PFSK-1 (cell line): ENCODE results near the gene C3orf52.

ENCODE experiments used
- FOXP2 ChIP-seq: optimal IDR thresholded peaks from 2 replicates; pipeline ENCODE3; 2011; ENCODE audit warnings: borderline replicate concordance, control low read depth, inconsistent platforms; ENCODE audit not compliant: insufficient read depth; ENCODE audit errors: extremely low read length, extremely low read depth
- POLR2AphosphoS5 ChIP-seq: IDR thresholded peaks from 2 replicates; pipeline ENCODE4 v1.6.1; 2012; ENCODE audit warnings: low read depth, mild to moderate bottlenecking, control low read depth, low read length, moderate library complexity

DNA sequence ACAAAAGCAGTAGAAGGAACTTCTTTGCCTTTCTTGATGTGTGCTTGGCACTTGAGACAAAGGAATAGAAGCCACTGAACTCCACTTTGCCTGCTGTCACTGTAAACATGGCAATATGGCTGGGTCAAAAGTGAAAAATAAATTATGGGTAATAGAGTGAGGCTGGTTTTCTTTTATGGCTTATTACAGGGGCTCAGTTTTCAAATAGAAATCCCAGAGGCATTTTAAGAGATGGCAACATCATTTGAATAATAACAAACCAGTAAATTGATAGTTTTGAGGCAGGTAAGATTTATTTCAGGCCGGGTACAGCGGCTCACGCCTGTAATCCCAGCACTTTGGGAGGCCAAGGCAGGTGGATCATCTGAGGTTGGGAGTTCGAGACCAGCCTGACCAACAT, 2.8 kb downstream of the C3orf52 start:
- TF ChIP-seq FOXP2 (no peak), POLR2AphosphoS5 (no peak)
